Lower leg skin (tissue), 3 donors: ENCODE data around the gene PJA2.

Experiments used
- CTCF ChIP-seq, 3 donors: fragments of 450-650 bp; IDR thresholded peaks; one replicate each; pipeline ENCODE4 v1.5.1; 2016; ENCODE audit warnings: antibody characterized with exemption in 3 of 3, mild to moderate bottlenecking in 3 of 3, moderate library complexity in 2 of 3
- POLR2A ChIP-seq, 2 donors: fragments of 450-650 bp; IDR thresholded peaks; one replicate each; pipeline ENCODE4 v1.6.1; 2016 to 2017; ENCODE audit warnings: antibody characterized with exemption in 2 of 2, mild to moderate bottlenecking in 1 of 2, moderate library complexity in 1 of 2

DNA sequence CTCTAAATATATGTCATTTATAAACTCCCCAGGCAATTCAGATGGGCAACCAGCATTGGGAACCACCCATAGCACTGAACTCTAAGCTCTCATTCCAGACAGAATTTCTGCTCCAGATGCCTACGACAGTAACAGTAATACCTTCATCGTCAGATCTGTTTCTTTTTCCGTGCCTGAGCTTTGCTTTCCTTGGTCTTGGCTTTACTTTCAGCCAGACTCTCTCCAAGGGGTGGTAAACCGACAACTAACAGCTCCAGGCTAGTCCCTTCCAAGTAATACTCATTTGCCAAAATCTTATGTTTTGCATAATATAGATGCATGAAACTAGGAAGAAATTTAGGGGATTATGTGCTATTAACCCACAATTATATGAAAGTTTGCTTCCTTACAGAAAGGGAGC, 102.3 kb downstream of the PJA2 start:
- TF ChIP-seq CTCF (IDR thresholded peaks at IDR 0.05), result no peak
- TF ChIP-seq POLR2A (IDR thresholded peaks at IDR 0.05), result no peak
